ENCODE results near the gene ANP32A.
A peak's percentile ranks its signal among the peaks of the same experiment; 100 is the strongest.

- peak in 1 of 2 donors; percentile 72 for TF ChIP-seq CTCF (conservative IDR thresholded peaks at IDR 0.05 in 1 of 2, IDR thresholded peaks at IDR 0.05 in 1 of 2; ENCODE audit: extremely low read depth in 1 of 2, insufficient read depth in 1 of 2, low read depth in 1 of 2, low read length in 2 of 2)
- no peak for TF ChIP-seq EZH2 (IDR thresholded peaks at IDR 0.05; ENCODE audit: borderline replicate concordance, low read length)
These were observed 90.2 kb downstream of the ANP32A start for GRCh38 chr15:68730471-68730919.

Measured in mammary epithelial cell (primary cell).